HG03460 (cell line): Measurements from ENCODE around the gene SLC25A25.
"Not testable (repeated sequence)": the region's sequence is repeated elsewhere in the genome, so short reads cannot be mapped to it uniquely, and the experiment has no call there.

Experiments used
- ATAC-seq: cut with Tn5 transposase; IDR thresholded peaks from one replicate; pipeline ENCODE4 v1.9.1; 2021; ENCODE audit not compliant: unreplicated experiment

The SLC25A25 gene

GRCh38 chr9:128123451-128124080 is 55.5 kb downstream of the SLC25A25 start:
- ATAC-seq = no peak

- ATAC-seq = no peak
Measured at GRCh38 chr9:128124451-128124850, 56.4 kb downstream of the SLC25A25 start.

- ATAC-seq = no peak
Measured at GRCh38 chr9:128124873-128125579, 57.0 kb downstream of the SLC25A25 start.

GRCh38 chr9:128125580-128126354 is 57.7 kb downstream of the SLC25A25 start:
- no peak for ATAC-seq

- peak; percentile 52 for ATAC-seq
Measured at GRCh38 chr9:128127568-128127989, 59.5 kb downstream of the SLC25A25 start, which contains the start of gene PTGES2. Gene PTGES2 (minus strand): TSS chr9:128127729. CDS start chr9:128127717, 12 bp downstream.

GRCh38 chr9:128127990-128128835 is 60.2 kb downstream of the SLC25A25 start:
- ATAC-seq = peak; percentile 66

- no peak for ATAC-seq
Measured at GRCh38 chr9:128128836-128129590, 61.0 kb downstream of the SLC25A25 start.

GRCh38 chr9:128129976-128130590 is 62.1 kb downstream of the SLC25A25 start:
- not testable (repeated sequence) for ATAC-seq

- ATAC-seq = not testable (repeated sequence)
Measured at GRCh38 chr9:128130651-128131050, 62.6 kb downstream of the SLC25A25 start.

- ATAC-seq = not testable (repeated sequence)
Measured at GRCh38 chr9:128131346-128131745, 63.3 kb downstream of the SLC25A25 start.

GRCh38 chr9:128132139-128132538 is 64.1 kb downstream of the SLC25A25 start:
- not testable (repeated sequence) for ATAC-seq

GRCh38 chr9:128135561-128135960 is 67.5 kb downstream of the SLC25A25 start:
- ATAC-seq = not testable (repeated sequence)

GRCh38 chr9:128136816-128137793 is 69.1 kb downstream of the SLC25A25 start:
- no peak for ATAC-seq

GRCh38 chr9:128138001-128138400 is 70.0 kb downstream of the SLC25A25 start:
- no peak for ATAC-seq

- ATAC-seq = no peak
Measured at GRCh38 chr9:128139621-128140020, 71.6 kb downstream of the SLC25A25 start.

- no peak for ATAC-seq
Measured at GRCh38 chr9:128141604-128142003, 73.6 kb downstream of the SLC25A25 start.

GRCh38 chr9:128142061-128142460 is 74.0 kb downstream of the SLC25A25 start:
- ATAC-seq = no peak

- ATAC-seq = no peak
Measured at GRCh38 chr9:128142596-128142995, 74.6 kb downstream of the SLC25A25 start.
